Kidney epithelial cell (primary cell): Measurements from ENCODE around the gene TUBB. TPM values are rescaled to one million over a fixed set of nuclear protein-coding genes. Genes with fewer than 3 reads are reported as not detected.
A peak's percentile ranks its signal among the peaks of the same experiment; 100 is the strongest.

ENCODE experiments used
- DNase-seq: peaks from one replicate; pipeline ENCODE4 v3.0.0-alpha.2; 2010; ENCODE audit warnings: low read depth
- H3K27me3 ChIP-seq: 2 replicates; pipeline ENCODE4 v1.6.0; 2011; ENCODE audit warnings: low read length; ENCODE audit not compliant: control insufficient read depth, insufficient read depth
- H3K36me3 ChIP-seq: 2 replicates; pipeline ENCODE4 v1.5.1; 2011; ENCODE audit warnings: low read length; ENCODE audit not compliant: control insufficient read depth, insufficient read depth
- H3K4me3 ChIP-seq: 2 replicates; pipeline ENCODE4 v1.5.1; 2011; ENCODE audit warnings: low read depth, mild to moderate bottlenecking, control low read depth, low read length
- total RNA-seq: library from RNA; depleted of rRNA; stranded (reverse); fragments of >200 nt; gene quantifications from 2 replicates; pipeline ENCODE4 v1.2.3, GENCODE V29; 2015
- TF ChIP-seq, protein P1 (sequence below): IDR thresholded peaks from 2 replicates; pipeline ENCODE4 v1.5.1; 2011; ENCODE audit warnings: mild to moderate bottlenecking, moderate library complexity, low read length, control low read depth, inconsistent platforms; ENCODE audit not compliant: insufficient read depth, poor library complexity, severe bottlenecking

Gene TUBB
- total RNA-seq, 1 donor from 2014 or later: 808 TPM

GRCh38 chr6:30684386-30685156 lies 35.6 kb upstream of the TUBB start:
- TF ChIP-seq, protein P1, sequence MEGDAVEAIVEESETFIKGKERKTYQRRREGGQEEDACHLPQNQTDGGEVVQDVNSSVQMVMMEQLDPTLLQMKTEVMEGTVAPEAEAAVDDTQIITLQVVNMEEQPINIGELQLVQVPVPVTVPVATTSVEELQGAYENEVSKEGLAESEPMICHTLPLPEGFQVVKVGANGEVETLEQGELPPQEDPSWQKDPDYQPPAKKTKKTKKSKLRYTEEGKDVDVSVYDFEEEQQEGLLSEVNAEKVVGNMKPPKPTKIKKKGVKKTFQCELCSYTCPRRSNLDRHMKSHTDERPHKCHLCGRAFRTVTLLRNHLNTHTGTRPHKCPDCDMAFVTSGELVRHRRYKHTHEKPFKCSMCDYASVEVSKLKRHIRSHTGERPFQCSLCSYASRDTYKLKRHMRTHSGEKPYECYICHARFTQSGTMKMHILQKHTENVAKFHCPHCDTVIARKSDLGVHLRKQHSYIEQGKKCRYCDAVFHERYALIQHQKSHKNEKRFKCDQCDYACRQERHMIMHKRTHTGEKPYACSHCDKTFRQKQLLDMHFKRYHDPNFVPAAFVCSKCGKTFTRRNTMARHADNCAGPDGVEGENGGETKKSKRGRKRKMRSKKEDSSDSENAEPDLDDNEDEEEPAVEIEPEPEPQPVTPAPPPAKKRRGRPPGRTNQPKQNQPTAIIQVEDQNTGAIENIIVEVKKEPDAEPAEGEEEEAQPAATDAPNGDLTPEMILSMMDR: no peak
- no peaks in the 10 kb centered on the region for H3K27me3 ChIP-seq
- DNase-seq: no peak
- peaks cover 1% of the 10 kb centered on the region for H3K36me3 ChIP-seq
- H3K4me3 ChIP-seq: peak overlapping the region; percentile 85

GRCh38 chr6:30685157-30686008 lies 34.8 kb upstream of the TUBB start:
- H3K36me3 ChIP-seq: peaks cover 1% of the 10 kb centered on the region
- H3K4me3 ChIP-seq: peak overlapping the region; percentile 85
- H3K27me3 ChIP-seq: no peaks in the 10 kb centered on the region
- TF ChIP-seq, protein P1: no peak
- no peak for DNase-seq

- Histone ChIP-seq H3K36me3 (peaks cover 1% of the 10 kb centered on the region), H3K4me3 (peak within 1 kb of the TSS; percentile 85), H3K27me3 (no peaks in the 10 kb centered on the region)
- TF ChIP-seq, protein P1: no peak
- DNase-seq: no peak
Observed at GRCh38 chr6:30686009-30686907, 33.9 kb upstream of the TUBB start, which contains the start of gene PPP1R18. TSS of gene PPP1R18 (minus strand) at chr6:30686645. CDS start at chr6:30686018, 627 bp downstream.

DNA sequence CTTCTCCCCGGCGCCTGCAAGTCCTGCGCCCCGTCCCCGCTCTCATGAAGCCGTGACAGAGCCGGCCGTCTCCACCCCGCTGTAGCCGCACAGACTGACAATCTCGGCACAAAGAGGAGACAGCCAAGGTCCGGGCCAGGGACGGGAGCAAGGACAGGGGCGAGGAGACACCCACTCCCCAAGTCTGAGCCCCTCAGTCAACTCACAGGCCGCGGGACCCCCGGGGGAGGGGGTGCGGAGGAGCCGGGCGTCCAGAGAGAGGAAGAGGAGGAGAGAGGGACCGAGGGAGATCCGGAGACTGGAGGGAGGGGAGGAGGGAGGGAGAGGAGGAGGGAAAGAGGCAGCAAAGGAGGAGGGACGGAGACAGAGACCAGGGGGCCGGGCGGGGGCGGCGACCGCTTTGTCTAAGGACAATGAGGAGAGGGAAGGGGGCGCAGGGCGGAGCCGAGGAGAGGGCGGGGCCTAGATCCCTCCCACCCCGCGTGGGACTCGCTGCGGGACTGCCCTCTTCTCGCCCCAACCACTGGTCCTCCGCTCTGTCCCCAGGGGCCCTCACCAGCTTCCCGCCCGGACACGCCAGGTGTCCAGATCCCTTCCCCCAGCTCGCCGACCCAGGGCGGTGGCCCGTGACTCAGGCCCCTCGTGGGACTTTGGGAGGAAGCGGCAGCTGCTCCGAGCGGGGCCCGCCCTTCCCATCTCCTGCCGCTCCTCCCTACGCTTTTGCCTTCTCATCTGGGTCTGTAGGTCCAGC lies 33.1 kb upstream of the TUBB start:
- Histone ChIP-seq H3K36me3 (peaks cover 1% of the 10 kb centered on the region), H3K27me3 (no peaks in the 10 kb centered on the region), H3K4me3 (peak overlapping the region; percentile 85)
- DNase-seq: peak; percentile 86
- TF ChIP-seq, protein P1: no peak
